SIG-M5 treated with dmso at 0.1 percent for 504 hours (cell line): ENCODE measurements around the gene MS4A4A.

ENCODE experiments used
- DNase-seq: peaks from one replicate; lab custom pipeline; 2025; ENCODE audit not compliant: unreplicated experiment; lab: John Stamatoyannopoulos, UW

The MS4A4A gene

GRCh38 chr11:60345489-60345888 lies 65.0 kb downstream of the MS4A4A start:
- peak; percentile 23 for DNase-seq

GRCh38 chr11:60347084-60347797 lies 66.8 kb downstream of the MS4A4A start:
- no peak for DNase-seq

GRCh38 chr11:60348116-60348515 lies 67.7 kb downstream of the MS4A4A start:
- DNase-seq = peak; percentile 2

GRCh38 chr11:60349990-60350389 lies 69.5 kb downstream of the MS4A4A start:
- DNase-seq = peak; percentile 41

- DNase-seq = no peak
These were observed 77.3 kb downstream of the MS4A4A start for GRCh38 chr11:60357771-60358170.
